ENCODE measurements around the gene CHTF18.

Gene CHTF18

DNA sequence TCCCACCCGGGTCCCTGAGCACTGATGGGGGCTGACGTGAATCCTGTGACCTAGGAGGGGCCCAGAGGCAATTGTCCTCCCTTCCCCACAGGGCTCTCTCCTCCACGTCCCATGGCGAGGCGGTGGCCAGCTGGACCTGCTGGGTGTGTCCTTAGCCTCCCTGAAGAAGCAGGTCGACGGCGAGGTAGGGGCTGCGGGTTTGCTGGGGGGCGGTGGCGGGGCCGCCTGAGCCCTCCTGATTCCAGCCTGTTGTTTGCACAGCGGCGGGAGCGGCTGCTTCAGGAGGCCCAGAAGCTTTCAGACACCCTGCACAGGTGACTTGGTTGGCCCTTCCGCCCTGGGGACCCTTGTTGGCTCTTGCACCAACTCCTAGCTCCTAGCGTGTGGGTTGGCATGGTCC, 1.7 kb downstream of the CHTF18 start:
- DNase-seq (ENCODE audit: extremely low read depth in 1 of 2, low read depth in 1 of 2) = no peak

DNA sequence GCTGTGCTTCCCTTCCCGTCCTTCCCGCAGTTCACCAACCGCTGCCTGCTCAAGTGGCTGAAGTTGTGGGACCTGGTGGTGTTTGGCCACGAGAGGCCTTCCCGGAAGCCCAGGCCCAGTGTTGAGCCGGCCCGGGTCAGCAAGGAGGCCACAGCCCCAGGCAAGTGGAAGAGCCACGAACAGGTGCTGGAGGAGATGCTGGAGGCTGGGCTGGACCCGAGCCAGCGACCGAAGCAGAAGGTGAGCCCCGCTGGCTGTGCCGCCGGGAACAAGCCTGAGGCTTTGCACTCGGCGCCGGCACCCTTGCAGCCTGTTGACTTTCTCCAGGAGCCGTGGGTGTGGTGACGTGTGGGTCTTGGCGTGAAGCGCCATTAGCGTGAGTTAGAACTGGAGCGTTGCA, 2.7 kb downstream of the CHTF18 start:
- DNase-seq (ENCODE audit: extremely low read depth in 1 of 2, low read depth in 1 of 2) = no peak

DNA sequence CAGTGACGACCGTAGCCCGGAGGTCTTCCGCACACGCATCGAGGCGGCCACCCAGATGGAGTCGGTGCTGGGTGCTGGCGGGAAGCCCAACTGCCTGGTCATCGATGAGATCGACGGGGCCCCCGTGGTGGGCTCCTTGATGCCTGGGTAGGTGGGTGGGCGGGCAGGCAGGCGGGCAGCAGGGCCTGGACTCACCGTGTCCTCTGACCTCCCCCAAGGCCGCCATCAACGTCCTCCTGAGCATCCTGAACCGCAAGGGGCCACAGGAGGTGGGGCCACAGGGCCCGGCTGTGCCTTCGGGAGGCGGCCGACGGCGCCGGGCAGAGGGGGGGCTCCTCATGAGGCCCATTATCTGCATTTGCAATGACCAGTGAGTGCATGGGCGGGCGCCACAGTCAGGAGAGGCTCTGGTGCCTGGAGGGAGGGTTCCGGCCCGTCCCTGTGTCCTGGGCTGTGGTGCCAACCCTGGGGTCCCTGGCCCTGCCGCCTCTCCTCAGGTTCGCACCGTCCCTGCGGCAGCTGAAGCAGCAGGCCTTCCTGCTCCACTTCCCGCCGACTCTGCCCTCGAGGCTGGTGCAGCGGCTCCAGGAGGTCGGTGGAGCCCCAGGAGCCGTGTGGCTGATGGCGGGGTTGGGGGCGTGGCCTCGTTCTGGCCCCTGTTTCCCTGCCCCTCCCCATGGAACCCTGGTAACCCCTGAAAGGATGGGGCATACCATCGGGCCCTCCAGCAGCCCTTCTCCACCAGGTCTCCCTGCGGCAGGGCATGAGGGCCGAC, 4.0 kb downstream of the CHTF18 start:
- no peak for DNase-seq (ENCODE audit: extremely low read depth in 1 of 2, low read depth in 1 of 2)

DNA sequence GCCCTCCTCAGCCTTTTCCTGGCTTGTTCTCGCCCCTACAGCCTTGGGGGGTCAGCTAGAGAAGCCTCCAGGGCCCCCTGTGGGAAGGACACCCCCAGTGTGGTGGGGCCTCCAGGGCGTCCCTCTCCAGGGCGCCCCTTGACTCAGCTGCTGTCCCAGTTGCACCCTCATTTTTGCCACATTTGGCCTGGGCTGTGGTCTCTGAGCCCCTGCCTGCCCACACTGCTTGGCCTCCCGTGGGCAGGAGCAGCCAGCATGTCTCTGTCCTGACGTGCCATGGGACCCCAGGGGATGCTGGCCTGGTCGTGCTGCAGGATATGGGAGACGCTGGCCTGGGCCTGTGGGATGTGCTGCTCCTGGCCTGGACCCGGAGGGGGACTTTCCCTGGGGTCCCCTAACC, 5.0 kb downstream of the CHTF18 start:
- DNase-seq (ENCODE audit: extremely low read depth in 1 of 2, low read depth in 1 of 2) = no peak

DNA sequence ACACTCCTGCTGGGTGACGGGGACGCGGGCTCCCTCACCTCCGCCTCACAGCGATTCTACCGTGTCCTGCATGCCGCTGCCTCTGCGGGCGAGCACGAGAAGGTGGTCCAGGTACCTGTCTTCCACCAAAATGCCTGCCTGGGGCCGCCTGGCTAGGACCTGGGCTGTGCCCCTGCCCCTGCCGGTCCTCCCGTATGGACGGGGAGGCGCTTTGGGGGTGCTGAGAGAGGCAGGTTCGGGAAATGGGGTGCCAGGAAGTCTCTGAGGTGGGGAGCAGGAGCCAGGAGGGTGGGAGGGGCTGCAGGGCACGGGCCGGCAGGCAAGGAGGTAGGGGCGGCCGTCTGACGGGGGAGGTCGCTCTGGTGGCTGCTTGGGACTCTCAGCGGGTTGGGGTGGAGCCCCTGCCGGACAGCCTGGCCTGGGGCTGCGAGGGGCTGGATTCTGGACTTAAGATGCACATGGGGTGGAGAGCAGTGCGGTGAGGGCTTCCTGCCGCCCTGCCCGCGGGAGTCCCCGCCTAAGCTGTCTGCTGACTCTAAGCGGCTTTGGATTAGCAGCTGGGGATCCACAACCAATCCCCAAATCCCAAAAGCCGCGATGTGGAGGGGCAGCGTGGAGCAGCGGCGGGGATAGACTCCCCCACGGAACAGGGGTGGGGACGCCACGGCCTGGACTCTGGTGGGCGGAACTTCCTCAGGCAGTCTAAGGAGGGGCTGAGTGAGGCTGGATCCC, 5.8 kb downstream of the CHTF18 start:
- DNase-seq (ENCODE audit: extremely low read depth in 1 of 2, low read depth in 1 of 2) = no peak

DNA sequence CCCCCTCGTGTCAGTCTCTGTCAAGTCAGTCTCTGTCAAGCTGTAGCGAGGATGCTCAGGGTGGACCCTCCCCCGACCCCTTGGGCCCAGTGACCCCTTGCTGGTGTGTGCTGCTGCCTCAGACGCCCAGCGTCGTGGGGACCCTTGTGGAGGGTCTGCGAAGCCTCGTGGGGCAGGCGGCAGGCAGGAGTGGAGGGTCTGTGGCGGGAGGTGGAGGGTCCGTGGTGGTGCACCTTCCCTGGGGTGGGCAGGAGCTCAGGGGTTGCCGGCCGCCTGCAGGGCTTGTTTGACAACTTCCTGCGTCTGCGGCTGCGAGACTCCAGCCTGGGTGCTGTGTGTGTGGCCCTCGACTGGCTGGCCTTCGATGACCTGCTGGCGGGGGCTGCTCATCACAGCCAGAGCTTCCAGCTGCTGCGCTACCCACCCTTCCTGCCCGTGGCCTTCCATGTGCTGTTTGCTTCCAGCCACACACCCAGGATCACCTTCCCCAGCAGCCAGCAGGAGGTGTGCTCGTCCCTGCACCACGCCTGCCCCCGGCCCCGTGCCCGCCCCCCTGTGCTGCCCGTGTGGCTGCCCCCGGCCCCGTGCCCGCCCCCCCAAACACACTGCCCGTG, 6.5 kb downstream of the CHTF18 start:
- no peak for DNase-seq (ENCODE audit: extremely low read depth in 1 of 2, low read depth in 1 of 2)

DNA sequence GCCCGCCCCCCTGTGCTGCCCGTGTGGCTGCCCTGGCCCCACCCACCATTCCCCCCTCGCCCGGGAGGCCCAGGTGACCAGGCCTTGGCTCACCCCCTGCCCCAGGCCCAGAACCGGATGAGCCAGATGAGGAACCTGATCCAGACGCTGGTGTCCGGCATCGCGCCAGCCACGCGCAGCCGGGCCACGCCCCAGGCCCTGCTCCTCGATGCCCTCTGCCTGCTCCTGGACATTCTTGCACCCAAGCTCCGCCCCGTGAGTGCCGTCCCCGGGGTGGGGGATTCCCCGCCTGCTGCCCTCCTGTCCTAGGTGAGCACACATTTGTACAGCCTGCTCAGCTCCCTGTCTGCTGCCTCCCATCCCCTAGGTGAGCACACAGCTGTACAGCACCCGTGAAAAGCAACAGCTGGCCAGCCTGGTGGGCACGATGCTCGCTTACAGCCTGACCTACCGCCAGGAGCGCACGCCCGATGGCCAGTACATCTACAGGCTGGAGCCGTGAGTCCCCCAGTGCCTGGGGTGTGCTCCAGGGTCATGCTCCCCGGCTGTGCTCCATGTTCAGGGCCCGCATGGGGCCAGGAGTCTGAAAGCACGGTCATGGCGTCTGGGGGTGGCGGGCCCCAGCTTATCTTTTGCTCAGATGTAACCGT, 7.3 kb downstream of the CHTF18 start:
- DNase-seq (ENCODE audit: extremely low read depth in 1 of 2, low read depth in 1 of 2) = no peak

DNA sequence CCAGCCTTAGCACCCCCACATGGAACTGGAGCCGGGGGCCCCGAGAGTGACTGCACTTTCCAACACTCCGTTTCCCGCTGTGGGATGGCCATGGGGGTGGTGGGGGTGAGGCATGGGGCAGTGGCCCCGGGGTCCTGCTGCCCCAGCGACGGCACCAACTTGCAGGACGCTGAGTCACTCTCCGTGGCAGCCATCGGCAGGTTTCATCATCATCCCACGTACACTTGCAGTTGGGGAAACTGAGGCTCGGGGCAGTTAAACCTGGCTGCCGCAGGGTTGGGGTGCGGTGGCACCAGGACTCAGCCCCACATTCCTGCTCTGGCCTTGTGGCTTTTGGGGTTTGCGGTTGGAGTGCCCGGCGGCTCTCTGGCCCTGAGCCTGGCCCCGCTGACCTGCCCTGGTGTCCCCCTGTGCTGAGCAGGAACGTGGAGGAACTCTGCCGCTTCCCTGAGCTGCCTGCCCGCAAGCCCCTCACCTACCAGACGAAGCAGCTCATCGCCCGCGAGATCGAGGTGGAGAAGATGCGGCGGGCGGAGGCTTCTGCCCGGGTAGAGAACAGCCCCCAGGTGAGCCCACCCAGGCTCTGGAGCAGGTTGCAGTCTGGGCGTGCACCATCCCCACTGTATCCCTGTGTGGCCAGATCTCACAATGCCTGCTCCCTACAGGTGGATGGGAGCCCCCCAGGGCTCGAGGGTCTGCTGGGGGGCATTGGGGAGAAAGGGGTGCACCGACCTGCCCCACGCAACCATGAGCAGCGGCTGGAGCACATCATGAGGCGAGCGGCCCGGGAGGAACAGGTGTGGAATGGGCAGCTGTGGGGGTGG, 8.1 kb downstream of the CHTF18 start:
- DNase-seq (ENCODE audit: extremely low read depth in 1 of 2, low read depth in 1 of 2) = no peak

DNA sequence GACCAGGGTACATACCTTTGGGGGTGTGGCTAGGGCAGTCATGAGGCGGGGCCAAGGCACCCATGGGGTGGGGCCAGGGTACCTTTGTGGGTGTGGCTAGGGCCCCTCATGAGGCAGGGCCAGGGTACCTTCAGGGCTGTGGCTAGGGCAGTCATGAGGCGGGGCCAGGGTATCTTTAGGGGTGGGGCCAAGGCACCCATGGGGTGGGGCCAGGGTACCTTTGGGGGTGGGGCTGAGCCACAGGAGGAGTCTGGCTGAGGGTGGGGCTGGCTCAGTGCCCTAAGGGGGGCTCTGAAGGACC, 8.7 kb downstream of the CHTF18 start:
- peak in 1 of 2 donors; percentile 16 for DNase-seq (ENCODE audit: extremely low read depth in 1 of 2, low read depth in 1 of 2)

DNA sequence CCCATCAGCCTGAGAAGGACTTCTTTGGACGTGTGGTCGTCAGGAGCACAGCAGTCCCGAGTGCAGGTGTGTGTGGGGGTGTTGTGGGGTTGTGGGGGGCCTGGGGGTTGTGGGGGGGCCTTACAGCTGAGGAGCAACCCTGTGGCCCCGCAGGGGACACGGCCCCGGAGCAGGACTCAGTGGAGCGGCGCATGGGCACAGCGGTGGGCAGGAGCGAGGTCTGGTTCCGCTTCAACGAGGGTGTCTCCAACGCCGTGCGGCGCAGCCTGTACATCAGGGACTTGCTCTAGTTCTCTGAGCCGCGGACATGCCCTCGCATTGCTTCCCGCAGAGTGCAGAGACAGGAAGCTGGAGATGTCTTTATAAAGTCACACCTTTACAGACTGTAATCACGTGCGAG, 9.3 kb downstream of the CHTF18 start:
- no peak for DNase-seq (ENCODE audit: extremely low read depth in 1 of 2, low read depth in 1 of 2)

DNA sequence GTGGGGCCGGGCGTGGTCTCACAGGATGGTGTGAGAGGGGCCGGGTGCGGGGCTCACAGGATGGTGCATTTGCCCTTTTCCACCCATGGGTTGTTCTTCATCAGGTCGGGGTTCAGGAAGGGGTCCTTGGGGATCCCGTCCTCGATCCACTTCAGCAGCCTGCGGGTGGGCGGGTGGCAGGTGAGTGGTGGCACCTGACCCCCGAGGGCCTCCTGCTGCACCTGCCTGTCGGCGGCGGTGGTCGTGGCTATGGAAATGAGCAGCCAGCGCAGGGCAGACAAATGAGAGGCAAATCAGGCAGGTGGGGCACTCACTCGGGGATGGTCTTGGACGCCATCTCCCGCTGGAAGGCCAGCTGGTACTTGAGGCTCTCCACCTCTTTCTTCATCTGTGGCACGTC, 10.2 kb downstream of the CHTF18 start:
- DNase-seq (ENCODE audit: extremely low read depth in 1 of 2, low read depth in 1 of 2) = no peak

DNA sequence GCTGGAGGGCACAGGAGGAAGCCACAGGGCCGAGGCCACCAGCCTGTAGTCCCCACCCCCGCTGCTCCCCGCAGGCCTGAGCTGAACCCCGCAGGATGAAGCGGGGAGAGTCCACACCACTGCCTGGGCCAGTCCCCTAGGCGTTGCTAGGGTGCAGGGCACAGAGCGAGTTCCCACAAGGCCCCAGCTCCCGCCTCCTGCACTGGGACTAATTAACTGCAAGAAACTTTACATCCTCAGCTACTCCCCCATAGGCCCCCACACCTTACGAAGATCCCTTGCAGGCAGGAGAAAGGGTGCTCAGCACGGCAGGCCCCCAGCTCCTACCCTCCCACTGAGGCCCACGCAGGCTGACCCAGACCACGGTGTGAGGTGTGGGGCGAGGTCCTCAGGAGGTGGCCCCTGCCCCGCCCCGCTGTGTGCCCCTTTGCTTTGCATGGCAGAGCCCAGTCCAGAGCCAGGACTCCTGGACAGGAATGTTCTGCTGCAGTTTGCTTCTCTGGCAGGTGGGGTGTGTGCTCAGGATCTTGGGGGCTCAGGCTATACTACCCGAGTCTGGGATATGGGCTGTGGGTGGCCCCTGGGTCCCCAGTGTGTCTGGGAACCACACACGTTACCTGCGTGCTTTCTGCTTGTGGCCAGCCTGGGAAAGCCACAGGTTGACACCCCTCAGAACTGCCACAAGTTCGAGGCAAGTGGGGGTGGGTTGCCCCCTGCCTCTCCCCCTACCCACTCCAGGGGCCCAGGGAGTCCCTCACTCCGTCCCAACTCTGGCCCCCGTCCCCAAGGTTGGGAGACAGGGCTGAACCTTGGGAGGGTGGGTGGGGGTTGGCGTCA, 10.9 kb downstream of the CHTF18 start:
- no peak for DNase-seq (ENCODE audit: extremely low read depth in 1 of 2, low read depth in 1 of 2)

DNA sequence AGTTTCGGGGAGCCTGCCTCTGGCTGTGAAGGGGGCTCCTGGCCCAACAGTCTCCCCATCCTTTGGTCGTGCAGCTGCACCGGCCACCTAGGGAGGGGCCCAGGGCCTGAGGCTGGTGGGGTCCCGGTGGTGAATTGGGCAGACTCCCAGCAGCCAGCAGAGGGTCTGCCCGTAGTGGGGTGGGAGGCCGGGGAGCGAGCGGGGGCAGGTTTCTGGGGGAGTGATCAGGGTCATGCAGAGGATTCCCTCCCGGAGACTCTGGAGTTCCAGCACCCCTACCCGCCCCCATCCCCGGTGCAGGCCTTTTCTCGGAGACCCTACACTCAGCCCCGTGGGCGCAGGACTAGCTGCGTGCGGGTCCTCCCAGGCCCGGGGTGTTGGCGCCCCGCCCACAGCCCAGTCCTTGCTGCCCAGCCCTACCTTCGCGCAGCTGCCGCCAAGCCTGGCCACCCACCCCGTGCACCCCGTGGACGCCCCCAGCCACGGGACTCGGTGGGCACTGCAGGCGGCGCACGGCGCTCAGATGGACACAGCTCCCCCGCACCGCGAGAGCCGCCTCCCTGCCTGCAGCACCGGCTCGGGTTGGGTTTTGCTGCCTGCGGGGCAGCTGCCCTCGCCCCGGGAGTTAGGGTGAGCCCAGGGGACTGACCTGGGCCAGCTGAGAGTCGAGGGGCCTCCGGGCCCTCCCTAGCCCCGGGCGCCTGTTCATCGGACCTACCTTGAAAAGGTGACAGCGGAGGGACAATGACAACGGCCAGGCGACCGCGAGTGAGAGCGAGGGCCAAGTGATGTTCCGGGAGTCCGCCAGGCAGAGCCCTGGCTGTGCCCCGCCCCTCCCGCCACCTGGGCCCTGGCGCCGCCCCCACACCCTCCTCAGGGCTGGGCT, 11.8 kb downstream of the CHTF18 start, which contains the start of gene GNG13:
TSS of gene GNG13 (minus strand) at position 787 of the 886 bp plus-strand sequence. CDS start 1,657 bp downstream, outside the sequence.
- DNase-seq (ENCODE audit: extremely low read depth in 1 of 2, low read depth in 1 of 2) = no peak

DNA sequence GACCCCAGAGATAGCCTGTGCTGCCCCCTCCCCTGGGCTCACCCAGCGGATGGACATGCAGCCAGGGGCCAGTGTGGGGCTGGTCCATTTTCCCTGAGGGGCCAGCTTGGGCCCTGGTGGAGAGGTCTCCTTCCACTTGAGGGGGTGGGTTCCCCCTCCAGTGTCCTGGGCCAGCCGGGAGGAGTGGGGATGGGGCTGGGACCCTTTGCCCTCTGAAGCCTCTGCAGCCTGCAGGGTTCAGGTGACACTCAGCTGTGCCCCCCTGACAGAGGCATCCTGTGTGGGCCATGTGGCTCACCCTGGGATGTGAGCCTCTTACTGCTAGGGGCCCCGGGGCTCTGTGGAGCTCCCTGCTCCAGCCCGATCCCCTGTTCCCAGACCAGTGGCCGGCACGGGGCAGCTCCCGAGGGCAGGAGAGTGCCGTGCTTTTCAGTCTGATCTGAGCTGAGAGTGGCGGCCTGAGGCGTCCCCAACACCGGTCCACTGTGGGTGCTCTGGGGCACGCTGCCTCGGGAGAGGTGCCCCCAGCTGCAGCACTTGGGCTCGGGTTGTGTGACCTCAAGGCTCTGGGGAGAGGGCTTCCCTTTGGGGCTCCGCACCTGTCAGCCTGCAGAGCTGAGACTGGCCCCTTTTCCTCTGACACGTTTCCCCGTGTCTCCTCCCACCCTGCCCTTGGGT, 12.6 kb downstream of the CHTF18 start:
- DNase-seq (ENCODE audit: extremely low read depth in 1 of 2, low read depth in 1 of 2) = no peak

DNA sequence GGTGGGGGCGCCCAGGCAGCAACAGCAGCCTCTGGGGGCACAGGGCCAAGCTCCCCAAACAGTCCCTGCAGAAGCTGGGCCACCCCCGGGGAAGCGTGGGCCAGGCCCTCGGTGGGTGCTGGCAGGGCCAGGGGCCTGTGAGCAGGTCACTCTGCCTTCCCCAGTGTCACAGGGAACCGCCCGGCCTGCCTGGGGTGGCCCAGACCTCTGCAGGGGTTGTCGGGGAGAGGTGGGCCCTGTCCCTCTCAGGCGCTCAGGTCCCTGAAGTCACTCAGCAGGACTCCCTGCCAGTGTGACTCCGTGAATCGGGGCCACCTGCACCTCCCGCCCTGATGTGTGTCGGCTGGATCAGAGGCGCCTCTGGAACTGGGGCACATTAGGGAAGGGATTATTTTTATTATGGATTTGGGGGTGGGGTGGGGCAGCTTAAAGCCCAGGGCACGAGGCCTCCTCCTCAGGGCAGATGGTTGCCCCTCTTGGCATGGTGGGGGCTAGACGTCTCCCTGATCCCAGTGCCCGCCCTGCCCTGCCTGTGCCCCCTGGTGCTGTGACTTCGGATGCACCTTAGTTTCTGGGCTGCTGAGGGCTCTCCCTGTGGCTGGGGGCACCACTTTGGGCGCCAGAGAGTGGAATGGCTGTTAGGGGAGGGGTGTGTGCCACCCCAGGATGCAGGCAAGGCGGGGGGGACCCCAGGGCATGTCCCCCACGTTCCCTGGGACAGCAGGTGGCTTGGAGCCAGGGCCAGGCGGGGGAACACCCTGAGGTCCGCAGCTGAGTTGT, 13.4 kb downstream of the CHTF18 start:
- DNase-seq (ENCODE audit: extremely low read depth in 1 of 2, low read depth in 1 of 2) = no peak

DNA sequence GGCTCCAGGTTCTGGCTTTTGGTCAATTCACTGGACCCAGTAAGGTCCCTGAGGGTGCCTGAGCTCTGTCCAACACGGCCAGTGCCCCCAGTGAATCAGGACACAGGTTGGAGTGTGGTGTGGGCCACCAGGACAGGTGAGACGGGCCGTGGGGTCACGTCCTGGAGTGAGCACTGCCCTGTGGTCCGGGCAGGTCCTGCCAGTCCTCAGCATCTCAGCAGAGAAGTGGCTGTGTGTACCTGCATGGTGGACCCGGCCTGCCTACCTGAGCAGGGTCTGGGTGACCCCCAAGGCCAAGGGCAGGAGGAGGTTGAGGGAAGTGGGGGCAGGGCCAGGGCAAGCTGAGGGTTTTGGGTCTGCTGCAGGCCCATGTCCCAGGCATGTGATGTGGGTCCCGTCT, 14.0 kb downstream of the CHTF18 start:
- no peak for DNase-seq (ENCODE audit: extremely low read depth in 1 of 2, low read depth in 1 of 2)

DNA sequence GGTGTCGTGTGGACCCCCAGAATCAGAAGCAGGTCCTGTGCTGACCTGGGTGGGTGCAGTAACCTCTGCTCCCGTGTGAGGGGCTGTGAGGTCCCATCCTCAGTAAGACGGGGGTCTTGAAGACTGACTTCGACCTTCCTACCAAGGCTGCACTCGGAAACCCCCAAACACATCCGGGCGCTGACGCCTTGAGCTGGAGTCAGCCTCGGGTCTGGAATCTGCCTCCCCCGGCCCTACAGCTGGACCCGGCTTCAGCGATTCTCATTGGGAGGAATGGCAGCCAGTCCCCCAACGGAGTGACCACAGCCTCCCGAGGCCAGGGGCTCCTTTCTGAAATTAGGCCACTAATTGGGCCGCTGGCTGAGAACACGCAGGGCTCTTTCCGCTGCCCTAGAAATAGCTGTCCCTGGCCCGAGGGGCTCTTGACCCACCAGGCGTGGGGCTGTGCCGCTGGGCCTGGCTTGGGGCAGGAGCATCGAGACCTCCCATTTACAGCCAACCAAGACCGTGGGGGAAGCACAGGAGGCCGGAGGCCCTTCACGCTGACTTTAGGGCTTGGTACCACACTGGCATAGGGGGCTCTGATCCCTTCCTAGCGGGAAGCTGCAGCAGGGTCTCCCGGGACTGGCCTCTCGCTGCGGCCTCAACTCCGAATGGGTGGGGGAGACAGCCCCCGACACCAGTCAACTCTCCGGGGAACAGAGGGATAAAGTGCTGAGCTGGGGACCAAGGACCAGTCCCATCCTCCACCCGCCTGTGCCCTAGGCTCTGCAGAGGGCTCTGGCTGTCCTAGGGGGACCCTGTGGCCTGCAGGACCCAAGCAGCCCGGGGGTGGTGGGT, 14.7 kb downstream of the CHTF18 start:
- DNase-seq (ENCODE audit: extremely low read depth in 1 of 2, low read depth in 1 of 2) = no peak

Measured in stimulated activated CD8-positive, alpha-beta memory T cell treated with anti-CD3 and anti-CD28 coated beads, Interleukin-7, amount 100 ng/mL, for 48 hours (primary cell).